Caco-2 (cell line): Measurements from ENCODE around the gene SKA1. TPM values are rescaled to one million over a fixed set of nuclear protein-coding genes. Genes with fewer than 3 reads are reported as not detected.

Experiments
- BruUV-seq: library from RNA; stranded (reverse); fragments of 400-500 nt; replicated peaks from 2 replicates; lab custom pipeline; 2021; lab: Mats Ljungman, UMichigan
- CTCF ChIA-PET: fragments of 300-600 bp; sonication (Branson Sonifier 250); formaldehyde crosslinking; loops from one replicate; lab custom pipeline; 2022; ENCODE audit warnings: antibody characterized with exemption; lab: Charles Lee
- POLR2A ChIA-PET: fragments of 300-600 bp; sonication (Branson Sonifier 250); formaldehyde crosslinking; loops from one replicate; lab custom pipeline; 2022; ENCODE audit warnings: antibody characterized with exemption; lab: Charles Lee
- DNase-seq, 2 experiments: peaks; one replicate each; pipeline versions ENCODE4 v3.0.0 to v3.0.0-alpha.2; 2020 to 2022
- H3K27me3 ChIP-seq: replicated peaks from 2 replicates; pipeline ENCODE4 v1.6.0; 2011; ENCODE audit warnings: low read length; ENCODE audit not compliant: control insufficient read depth, insufficient read depth
- H3K36me3 ChIP-seq: 2 replicates; pipeline ENCODE4 v1.5.1; 2011; ENCODE audit warnings: low read length; ENCODE audit not compliant: control insufficient read depth, insufficient read depth
- H3K4me1 ChIP-seq: fragments of 250-450 bp; sonication (Bioruptor Pico); 2 replicates; pipeline ENCODE4 v1.5.1; 2020; ENCODE audit warnings: mild to moderate bottlenecking
- H3K4me3 ChIP-seq: 2 replicates; pipeline ENCODE4 v1.5.1; 2011; ENCODE audit warnings: low read depth, mild to moderate bottlenecking, control low read depth, low read length
- H3K9me3 ChIP-seq: fragments of 250-450 bp; sonication (Bioruptor Pico); 2 replicates; pipeline ENCODE4 v1.5.1; 2020; ENCODE audit warnings: mild to moderate bottlenecking, moderate library complexity
- H3K27ac Mint-ChIP-seq: one replicate; pipeline ENCODE4 v1.8.0; 2022; ENCODE audit warnings: mixed read lengths; ENCODE audit not compliant: unreplicated experiment
- H3K27me3 Mint-ChIP-seq: one replicate; pipeline ENCODE4 v1.8.0; 2022; ENCODE audit warnings: mixed read lengths; ENCODE audit not compliant: insufficient read depth, unreplicated experiment
- H3K36me3 Mint-ChIP-seq: one replicate; pipeline ENCODE4 v1.8.0; 2022; ENCODE audit warnings: mild to moderate bottlenecking, mixed read lengths; ENCODE audit not compliant: insufficient read depth, unreplicated experiment
- H3K4me1 Mint-ChIP-seq: one replicate; pipeline ENCODE4 v1.8.0; 2022; ENCODE audit warnings: low read depth, mixed read lengths; ENCODE audit not compliant: unreplicated experiment
- H3K4me3 Mint-ChIP-seq: one replicate; pipeline ENCODE4 v1.8.0; 2022; ENCODE audit warnings: mild to moderate bottlenecking, moderate library complexity, mixed read lengths; ENCODE audit not compliant: unreplicated experiment
- H3K9me3 Mint-ChIP-seq: one replicate; pipeline ENCODE4 v1.8.0; 2022; ENCODE audit warnings: mixed read lengths; ENCODE audit not compliant: unreplicated experiment
- intact Hi-C: fragments of 100-400 bp; cut with micrococcal nuclease; formaldehyde crosslinking; loops from one replicate; pipeline ENCODE4 v1.10.0; 2022; ENCODE audit not compliant: unreplicated experiment
- total RNA-seq: library from RNA; stranded (reverse); gene quantifications from 2 replicates; pipeline ENCODE4 v1.2.3, GENCODE V29; 2022
- TF ChIP-seq, protein P1 (sequence below), 2 experiments: fragments of 200-600 bp in 1 of 2; IDR thresholded peaks; 1 replicate in 1 of 2; 2 replicates in 1 of 2; pipeline versions ENCODE4 v1.5.1 to v1.8.0; 2011 to 2022; ENCODE audit warnings: antibody characterized with exemption in 1 of 2, control low read depth in 1 of 2, inconsistent platforms in 1 of 2, low read depth in 1 of 2, low read length in 1 of 2, mild to moderate bottlenecking in 1 of 2, moderate library complexity in 1 of 2; ENCODE audit not compliant: insufficient read depth in 1 of 2, severe bottlenecking in 1 of 2, unreplicated experiment in 1 of 2

Gene SKA1
- total RNA-seq, 1 experiment from 2014 or later, result 32.4 TPM

DNA sequence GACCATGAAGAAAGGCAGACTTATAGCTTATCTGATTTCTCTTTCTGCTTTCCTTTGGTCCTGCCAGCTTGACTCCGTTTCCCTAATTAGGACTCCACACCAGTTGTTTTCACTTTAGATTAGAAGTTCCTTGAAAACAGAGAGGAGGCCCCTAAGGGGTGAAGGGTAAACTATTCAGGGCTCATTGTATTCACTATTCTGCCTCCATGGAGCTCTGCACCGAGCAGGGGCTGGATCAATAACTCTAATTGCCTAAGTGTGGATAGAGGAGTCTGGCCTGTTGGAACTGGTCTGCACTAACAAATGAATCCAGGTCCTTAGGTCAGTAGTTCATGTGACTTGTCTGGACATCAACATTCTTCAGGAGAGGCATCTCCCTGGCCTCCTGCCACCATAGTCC, 36.1 kb upstream of the SKA1 start:
- Histone ChIP-seq H3K27me3 (no peaks in the 10 kb centered on the region), H3K4me1 (no peaks in the 10 kb centered on the region), H3K4me3 (no peak overlapping the region), H3K36me3 (no peaks in the 10 kb centered on the region), H3K9me3 (no peaks in the 10 kb centered on the region)
- DNase-seq, result no peak
- H3K27ac Mint-ChIP-seq, result no peak overlapping the region
- ChIA-PET CTCF (no interaction called here), POLR2A (no interaction called here)
- no TSS peak for BruUV-seq
- intact Hi-C loops, result no loop called here
- H3K4me3 Mint-ChIP-seq, result no peak overlapping the region
- TF ChIP-seq, protein P1, sequence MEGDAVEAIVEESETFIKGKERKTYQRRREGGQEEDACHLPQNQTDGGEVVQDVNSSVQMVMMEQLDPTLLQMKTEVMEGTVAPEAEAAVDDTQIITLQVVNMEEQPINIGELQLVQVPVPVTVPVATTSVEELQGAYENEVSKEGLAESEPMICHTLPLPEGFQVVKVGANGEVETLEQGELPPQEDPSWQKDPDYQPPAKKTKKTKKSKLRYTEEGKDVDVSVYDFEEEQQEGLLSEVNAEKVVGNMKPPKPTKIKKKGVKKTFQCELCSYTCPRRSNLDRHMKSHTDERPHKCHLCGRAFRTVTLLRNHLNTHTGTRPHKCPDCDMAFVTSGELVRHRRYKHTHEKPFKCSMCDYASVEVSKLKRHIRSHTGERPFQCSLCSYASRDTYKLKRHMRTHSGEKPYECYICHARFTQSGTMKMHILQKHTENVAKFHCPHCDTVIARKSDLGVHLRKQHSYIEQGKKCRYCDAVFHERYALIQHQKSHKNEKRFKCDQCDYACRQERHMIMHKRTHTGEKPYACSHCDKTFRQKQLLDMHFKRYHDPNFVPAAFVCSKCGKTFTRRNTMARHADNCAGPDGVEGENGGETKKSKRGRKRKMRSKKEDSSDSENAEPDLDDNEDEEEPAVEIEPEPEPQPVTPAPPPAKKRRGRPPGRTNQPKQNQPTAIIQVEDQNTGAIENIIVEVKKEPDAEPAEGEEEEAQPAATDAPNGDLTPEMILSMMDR (IDR thresholded peaks at IDR 0.05; ENCODE audit: insufficient read depth in 1 of 2, low read depth in 1 of 2, low read length in 1 of 2, severe bottlenecking in 1 of 2, unreplicated experiment in 1 of 2), result no peak
- no peaks in the 10 kb centered on the region for H3K27me3 Mint-ChIP-seq
- no peaks in the 10 kb centered on the region for H3K36me3 Mint-ChIP-seq
- H3K9me3 Mint-ChIP-seq, result no peaks in the 10 kb centered on the region
- no peaks in the 10 kb centered on the region for H3K4me1 Mint-ChIP-seq

DNA sequence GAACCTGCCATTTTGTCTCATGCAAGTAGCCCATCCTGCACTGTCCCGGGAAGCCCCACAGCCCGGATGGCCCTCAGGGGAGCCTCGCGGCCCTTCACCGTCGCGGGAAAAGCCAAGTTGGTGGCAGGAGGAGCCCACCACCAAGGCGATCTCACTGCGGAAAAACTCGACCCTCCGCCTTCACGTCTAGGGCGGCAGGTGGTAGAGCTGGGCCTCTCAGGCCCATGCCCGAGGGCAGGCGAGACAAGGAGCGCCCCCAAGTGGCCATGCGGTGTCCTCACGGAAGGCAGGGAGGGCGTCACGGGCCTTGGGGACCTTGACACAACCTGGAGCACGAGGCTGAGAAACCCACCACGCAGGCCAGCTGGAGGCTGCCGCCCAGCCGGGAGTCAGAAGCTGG, 34.8 kb upstream of the SKA1 start:
- ChIA-PET CTCF (no interaction called here), POLR2A (no interaction called here)
- Histone ChIP-seq H3K4me1 (no peaks in the 10 kb centered on the region), H3K36me3 (no peaks in the 10 kb centered on the region), H3K4me3 (no peak overlapping the region), H3K9me3 (no peaks in the 10 kb centered on the region), H3K27me3 (no peaks in the 10 kb centered on the region)
- Mint-ChIP-seq H3K4me3 (no peak overlapping the region), H3K27me3 (no peaks in the 10 kb centered on the region), H3K36me3 (no peaks in the 10 kb centered on the region), H3K4me1 (no peaks in the 10 kb centered on the region), H3K27ac (no peak overlapping the region), H3K9me3 (no peaks in the 10 kb centered on the region)
- intact Hi-C loops, result no loop called here
- no peak for DNase-seq
- TF ChIP-seq, protein P1 (IDR thresholded peaks at IDR 0.05; ENCODE audit: insufficient read depth in 1 of 2, low read depth in 1 of 2, low read length in 1 of 2, severe bottlenecking in 1 of 2, unreplicated experiment in 1 of 2), result no peak
- no TSS peak for BruUV-seq

DNA sequence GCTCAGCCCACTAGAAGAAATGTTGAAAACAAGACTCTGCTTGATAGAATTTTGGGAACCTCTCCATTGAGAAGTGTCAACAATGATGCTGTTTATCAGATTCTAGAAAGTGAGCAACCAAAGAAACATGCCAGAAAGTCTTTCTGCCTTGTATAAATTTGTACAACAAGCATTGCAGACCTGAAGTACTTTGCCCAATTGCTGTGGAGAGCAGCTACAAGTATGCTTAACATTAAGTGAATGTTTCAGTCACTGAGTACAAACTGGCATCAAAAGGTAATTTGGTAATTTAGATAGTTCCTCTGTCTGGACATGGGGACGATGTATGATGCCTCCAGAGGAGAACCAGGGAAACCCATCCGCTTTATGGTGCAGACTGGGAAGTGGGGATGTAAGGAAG, 33.4 kb upstream of the SKA1 start:
- TF ChIP-seq, protein P1 (IDR thresholded peaks at IDR 0.05; ENCODE audit: insufficient read depth in 1 of 2, low read depth in 1 of 2, low read length in 1 of 2, severe bottlenecking in 1 of 2, unreplicated experiment in 1 of 2), result no peak
- ChIA-PET POLR2A (no interaction called here), CTCF (no interaction called here)
- no peak for DNase-seq
- no peaks in the 10 kb centered on the region for H3K4me1 Mint-ChIP-seq
- Histone ChIP-seq H3K36me3 (no peaks in the 10 kb centered on the region), H3K4me3 (no peak overlapping the region), H3K9me3 (no peaks in the 10 kb centered on the region), H3K27me3 (no peaks in the 10 kb centered on the region), H3K4me1 (no peaks in the 10 kb centered on the region)
- no TSS peak for BruUV-seq
- H3K4me3 Mint-ChIP-seq, result no peak overlapping the region
- H3K36me3 Mint-ChIP-seq, result no peaks in the 10 kb centered on the region
- intact Hi-C loops, result no loop called here
- no peaks in the 10 kb centered on the region for H3K9me3 Mint-ChIP-seq
- H3K27me3 Mint-ChIP-seq, result no peaks in the 10 kb centered on the region
- no peak overlapping the region for H3K27ac Mint-ChIP-seq
